Natural killer cell (primary cell): ENCODE data around the gene ZSCAN21. TPM values are rescaled to one million over a fixed set of nuclear protein-coding genes. Genes with fewer than 3 reads are reported as not detected.

Experiments
- ATAC-seq, 3 donors: fragments of 150-1000 bp in 2 of 3; fragments of 200-7000 bp in 1 of 3; cut with Tn5 transposase; 1 replicate in 1 of 3; 2 replicates in 2 of 3; pipeline ENCODE4 v1.10.0; 2021; ENCODE audit warnings: mild to moderate bottlenecking in 2 of 3, moderate library complexity in 2 of 3
- DNase-seq, 2 donors: peaks; one replicate each; pipeline versions ENCODE4 v3.0.0 to v3.0.0-alpha.2; 2013 to 2021; ENCODE audit warnings: mixed read lengths in 1 of 2
- H3K27ac ChIP-seq: one replicate; pipeline ENCODE4 v1.5.1; 2013; ENCODE audit warnings: mild to moderate bottlenecking, low read length
- H3K27me3 ChIP-seq: one replicate; pipeline ENCODE4 v1.6.1; 2013; ENCODE audit warnings: low read length; ENCODE audit not compliant: control insufficient read depth, insufficient read depth
- H3K36me3 ChIP-seq: one replicate; pipeline ENCODE4 v1.6.1; 2013; ENCODE audit warnings: low read length; ENCODE audit not compliant: control insufficient read depth, insufficient read depth
- H3K4me1 ChIP-seq: one replicate; pipeline ENCODE4 v1.6.1; 2013; ENCODE audit warnings: low read length; ENCODE audit not compliant: control insufficient read depth, insufficient read depth
- H3K4me3 ChIP-seq: one replicate; pipeline ENCODE4 v1.5.1; 2013; ENCODE audit warnings: low read length
- H3K9me3 ChIP-seq: one replicate; pipeline ENCODE4 v1.6.1; 2013; ENCODE audit warnings: low read length; ENCODE audit not compliant: control insufficient read depth, insufficient read depth
- H3K27ac Mint-ChIP-seq, 2 donors: one replicate each; pipeline ENCODE4 v1.8.0; 2022; ENCODE audit warnings: mild to moderate bottlenecking in 2 of 2, mixed read lengths in 2 of 2, moderate library complexity in 1 of 2
- H3K27me3 Mint-ChIP-seq, 2 donors: one replicate each; pipeline ENCODE4 v1.8.0; 2022; ENCODE audit warnings: low read depth in 2 of 2, mixed read lengths in 2 of 2
- H3K36me3 Mint-ChIP-seq: one replicate; pipeline ENCODE4 v1.8.0; 2022; ENCODE audit warnings: mixed read lengths
- H3K4me1 Mint-ChIP-seq, 2 donors: one replicate each; pipeline ENCODE4 v1.8.0; 2022; ENCODE audit warnings: mixed read lengths in 2 of 2
- H3K4me3 Mint-ChIP-seq: one replicate; pipeline ENCODE4 v1.8.0; 2022; ENCODE audit warnings: mild to moderate bottlenecking, moderate library complexity, mixed read lengths
- H3K9me3 Mint-ChIP-seq, 2 donors: one replicate each; pipeline ENCODE4 v1.8.0; 2022; ENCODE audit warnings: mixed read lengths in 2 of 2
- WGBS: methylation state at CpG from one replicate; pipeline ENCODE4 v1.1.7; 2013; ENCODE audit warnings: missing lambda C conversion rate; ENCODE audit not compliant: insufficient coverage; 5-methylcytosine and 5-hydroxymethylcytosine counted together
- intact Hi-C: fragments of 100-400 bp; cut with micrococcal nuclease; formaldehyde crosslinking; loops from one replicate; pipeline ENCODE4 v1.14.2; 2022
- total RNA-seq, 4 donors: library from RNA; stranded (reverse); fragments of 120-200 nt in 1 of 4; gene quantifications; one replicate each; pipeline versions ENCODE4 v1.2.3 to v1.2.4, GENCODE V29; 2013 to 2022
- TF ChIP-seq, protein P1 (sequence below): fragments of 200-600 bp; IDR thresholded peaks from one replicate; pipeline ENCODE4 v1.8.0; 2022; ENCODE audit warnings: antibody characterized with exemption

Gene ZSCAN21
- total RNA-seq, 3 donors from 2014 or later (not counting 1 experiment from before 2014, with no cell fraction given), result 6.2 to 8.9 (median 7.2) TPM

DNA sequence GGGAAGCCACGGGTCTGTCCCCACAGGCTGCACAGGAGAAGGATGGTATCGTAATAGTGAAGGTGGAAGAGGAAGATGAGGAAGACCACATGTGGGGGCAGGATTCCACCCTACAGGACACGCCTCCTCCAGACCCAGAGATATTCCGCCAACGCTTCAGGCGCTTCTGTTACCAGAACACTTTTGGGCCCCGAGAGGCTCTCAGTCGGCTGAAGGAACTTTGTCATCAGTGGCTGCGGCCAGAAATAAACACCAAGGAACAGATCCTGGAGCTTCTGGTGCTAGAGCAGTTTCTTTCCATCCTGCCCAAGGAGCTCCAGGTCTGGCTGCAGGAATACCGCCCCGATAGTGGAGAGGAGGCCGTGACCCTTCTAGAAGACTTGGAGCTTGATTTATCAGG lies 26.0 kb upstream of the ZSCAN21 start:
- Histone ChIP-seq H3K36me3 (peaks cover 40% of the 10 kb centered on the region), H3K4me3 (no peak overlapping the region), H3K27me3 (no peaks in the 10 kb centered on the region), H3K27ac (no peak overlapping the region), H3K4me1 (no peaks in the 10 kb centered on the region), H3K9me3 (no peaks in the 10 kb centered on the region)
- Mint-ChIP-seq H3K9me3 (no peaks in the 10 kb centered on the region), H3K36me3 (no peaks in the 10 kb centered on the region), H3K27me3 (no peaks in the 10 kb centered on the region), H3K27ac (no peak overlapping the region), H3K4me1 (peaks cover 6 to 7% of the 10 kb centered on the region in 2 donors), H3K4me3 (no peak overlapping the region)
- TF ChIP-seq, protein P1, sequence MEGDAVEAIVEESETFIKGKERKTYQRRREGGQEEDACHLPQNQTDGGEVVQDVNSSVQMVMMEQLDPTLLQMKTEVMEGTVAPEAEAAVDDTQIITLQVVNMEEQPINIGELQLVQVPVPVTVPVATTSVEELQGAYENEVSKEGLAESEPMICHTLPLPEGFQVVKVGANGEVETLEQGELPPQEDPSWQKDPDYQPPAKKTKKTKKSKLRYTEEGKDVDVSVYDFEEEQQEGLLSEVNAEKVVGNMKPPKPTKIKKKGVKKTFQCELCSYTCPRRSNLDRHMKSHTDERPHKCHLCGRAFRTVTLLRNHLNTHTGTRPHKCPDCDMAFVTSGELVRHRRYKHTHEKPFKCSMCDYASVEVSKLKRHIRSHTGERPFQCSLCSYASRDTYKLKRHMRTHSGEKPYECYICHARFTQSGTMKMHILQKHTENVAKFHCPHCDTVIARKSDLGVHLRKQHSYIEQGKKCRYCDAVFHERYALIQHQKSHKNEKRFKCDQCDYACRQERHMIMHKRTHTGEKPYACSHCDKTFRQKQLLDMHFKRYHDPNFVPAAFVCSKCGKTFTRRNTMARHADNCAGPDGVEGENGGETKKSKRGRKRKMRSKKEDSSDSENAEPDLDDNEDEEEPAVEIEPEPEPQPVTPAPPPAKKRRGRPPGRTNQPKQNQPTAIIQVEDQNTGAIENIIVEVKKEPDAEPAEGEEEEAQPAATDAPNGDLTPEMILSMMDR, result no peak
- ATAC-seq (no peak), DNase-seq (no peak)
- 97% methylated on average over 12 of the region's 12 CpGs for WGBS
- intact Hi-C loops, result no loop called here

DNA sequence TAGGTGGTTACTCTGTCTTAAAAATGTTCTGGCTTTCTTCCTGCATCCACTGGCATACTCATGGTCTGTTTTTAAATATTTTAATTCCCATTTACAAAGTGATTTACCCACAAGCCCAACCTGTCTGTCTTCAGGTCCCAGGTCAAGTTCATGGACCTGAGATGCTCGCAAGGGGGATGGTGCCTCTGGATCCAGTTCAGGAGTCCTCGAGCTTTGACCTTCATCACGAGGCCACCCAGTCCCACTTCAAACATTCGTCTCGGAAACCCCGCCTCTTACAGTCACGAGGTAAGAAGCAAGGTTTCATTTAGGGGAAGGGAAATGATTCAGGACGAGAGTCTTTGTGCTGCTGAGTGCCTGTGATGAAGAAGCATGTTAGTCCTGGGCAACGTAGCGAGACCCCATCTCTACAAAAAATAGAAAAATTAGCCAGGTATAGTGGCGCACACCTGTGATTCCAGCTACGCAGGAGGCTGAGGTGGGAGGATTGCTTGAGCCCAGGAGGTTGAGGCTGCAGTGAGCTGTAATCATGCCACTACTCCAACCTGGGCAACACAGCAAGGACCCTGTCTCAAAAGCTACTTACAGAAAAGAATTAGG lies 25.5 kb upstream of the ZSCAN21 start:
- no peaks in the 10 kb centered on the region for H3K27me3 Mint-ChIP-seq
- DNase-seq (no peak), ATAC-seq (no peak)
- H3K36me3 Mint-ChIP-seq, result no peaks in the 10 kb centered on the region
- no peaks in the 10 kb centered on the region for H3K9me3 Mint-ChIP-seq
- H3K27ac Mint-ChIP-seq, result no peak overlapping the region
- no peaks in the 10 kb centered on the region for H3K9me3 ChIP-seq
- WGBS, result 93% methylated on average over 12 of the region's 12 CpGs
- intact Hi-C loops, result no loop called here
- H3K27ac ChIP-seq, result no peak overlapping the region
- no peak overlapping the region for H3K4me3 Mint-ChIP-seq
- no peaks in the 10 kb centered on the region for H3K27me3 ChIP-seq
- no peaks in the 10 kb centered on the region for H3K4me1 ChIP-seq
- H3K36me3 ChIP-seq, result peaks cover 40% of the 10 kb centered on the region
- TF ChIP-seq, protein P1, result no peak
- peaks cover 6 to 7% of the 10 kb centered on the region in 2 donors for H3K4me1 Mint-ChIP-seq
- H3K4me3 ChIP-seq, result no peak overlapping the region

DNA sequence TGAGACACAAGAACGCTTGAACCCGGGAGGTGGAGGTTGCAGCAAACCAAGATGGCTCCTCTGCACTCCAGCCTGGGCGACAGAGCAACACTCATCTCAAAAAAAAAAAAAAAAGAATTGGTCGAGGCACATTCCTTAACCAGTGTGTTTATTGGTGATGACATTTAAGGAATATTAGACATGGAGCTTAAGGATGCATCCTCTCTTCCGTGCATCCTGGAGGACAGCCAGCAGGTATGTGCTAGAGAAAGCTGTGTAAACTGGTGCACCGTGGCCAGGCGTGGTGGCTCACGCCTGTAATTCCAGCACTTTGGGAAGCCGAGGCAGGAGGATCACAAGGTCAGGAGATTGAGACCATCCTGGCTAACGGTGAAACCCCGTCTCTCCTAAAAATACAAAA lies 22.4 kb upstream of the ZSCAN21 start:
- ATAC-seq, result no peak
- no peak overlapping the region for H3K27ac Mint-ChIP-seq
- H3K4me3 ChIP-seq, result no peak overlapping the region
- H3K27me3 ChIP-seq, result no peaks in the 10 kb centered on the region
- TF ChIP-seq, protein P1, result no peak
- DNase-seq, result no peak
- H3K4me3 Mint-ChIP-seq, result no peak overlapping the region
- H3K27ac ChIP-seq, result no peak overlapping the region
- 92% methylated on average over 11 of the region's 11 CpGs for WGBS
- H3K9me3 ChIP-seq, result no peaks in the 10 kb centered on the region
- intact Hi-C loops, result no loop called here
- peaks cover 49% of the 10 kb centered on the region for H3K36me3 ChIP-seq
- no peaks in the 10 kb centered on the region for H3K36me3 Mint-ChIP-seq
- H3K9me3 Mint-ChIP-seq, result no peaks in the 10 kb centered on the region
- no peaks in the 10 kb centered on the region for H3K27me3 Mint-ChIP-seq
- H3K4me1 Mint-ChIP-seq, result no peaks in the 10 kb centered on the region
- H3K4me1 ChIP-seq, result no peaks in the 10 kb centered on the region

DNA sequence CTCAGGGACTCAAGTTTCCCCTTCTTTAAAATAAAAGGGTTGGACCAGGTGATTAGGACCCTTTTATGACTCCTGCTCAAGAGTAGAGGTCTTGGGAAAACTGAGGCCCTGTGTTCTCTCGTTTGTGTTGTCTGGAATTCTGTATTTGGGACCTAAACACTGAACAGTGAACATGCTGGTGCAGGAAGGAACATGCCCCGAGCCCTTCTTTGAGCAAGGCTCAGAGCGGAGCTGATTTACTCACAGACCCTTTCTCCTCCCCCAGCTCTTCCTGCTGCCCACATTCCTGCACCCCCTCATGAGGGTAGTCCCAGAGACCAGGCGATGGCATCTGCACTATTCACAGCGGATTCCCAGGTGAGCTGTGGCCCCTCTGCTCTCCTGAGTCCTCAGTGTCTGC lies 20.0 kb upstream of the ZSCAN21 start:
- H3K36me3 ChIP-seq, result peaks cover 50% of the 10 kb centered on the region
- ATAC-seq (no peak), DNase-seq (no peak)
- no peaks in the 10 kb centered on the region for H3K9me3 Mint-ChIP-seq
- H3K27ac ChIP-seq, result no peak overlapping the region
- no peaks in the 10 kb centered on the region for H3K4me1 Mint-ChIP-seq
- no peak overlapping the region for H3K4me3 ChIP-seq
- no peaks in the 10 kb centered on the region for H3K4me1 ChIP-seq
- H3K27me3 ChIP-seq, result no peaks in the 10 kb centered on the region
- intact Hi-C loops, result no loop called here
- TF ChIP-seq, protein P1, result no peak
- H3K9me3 ChIP-seq, result no peaks in the 10 kb centered on the region
- 95% methylated on average over 5 of the region's 5 CpGs for WGBS
- H3K36me3 Mint-ChIP-seq, result peaks cover 16% of the 10 kb centered on the region
- H3K4me3 Mint-ChIP-seq, result no peak overlapping the region
- H3K27ac Mint-ChIP-seq, result peak overlapping the region in 1 of 2 donors; percentile 9
- H3K27me3 Mint-ChIP-seq, result no peaks in the 10 kb centered on the region
